Retinal pigment epithelial cell (primary cell): Measurements from ENCODE around the gene SLC26A6.

ENCODE experiments used
- DNase-seq: peaks from one replicate; pipeline ENCODE4 v3.0.0-alpha.2; 2010; ENCODE audit warnings: low read depth
- H3K4me3 ChIP-seq: 2 replicates; pipeline ENCODE4 v1.5.1; 2011; ENCODE audit warnings: mild to moderate bottlenecking, low read length, control low read depth, moderate library complexity
- TF ChIP-seq, protein P1 (sequence below): conservative IDR thresholded peaks from 2 replicates; pipeline ENCODE4 v1.5.1; 2011; ENCODE audit warnings: low read depth, low read length, control low read depth, inconsistent platforms

The SLC26A6 gene

GRCh38 chr3:48588230-48588629 is 47.0 kb downstream of the SLC26A6 start:
- TF ChIP-seq, protein P1, sequence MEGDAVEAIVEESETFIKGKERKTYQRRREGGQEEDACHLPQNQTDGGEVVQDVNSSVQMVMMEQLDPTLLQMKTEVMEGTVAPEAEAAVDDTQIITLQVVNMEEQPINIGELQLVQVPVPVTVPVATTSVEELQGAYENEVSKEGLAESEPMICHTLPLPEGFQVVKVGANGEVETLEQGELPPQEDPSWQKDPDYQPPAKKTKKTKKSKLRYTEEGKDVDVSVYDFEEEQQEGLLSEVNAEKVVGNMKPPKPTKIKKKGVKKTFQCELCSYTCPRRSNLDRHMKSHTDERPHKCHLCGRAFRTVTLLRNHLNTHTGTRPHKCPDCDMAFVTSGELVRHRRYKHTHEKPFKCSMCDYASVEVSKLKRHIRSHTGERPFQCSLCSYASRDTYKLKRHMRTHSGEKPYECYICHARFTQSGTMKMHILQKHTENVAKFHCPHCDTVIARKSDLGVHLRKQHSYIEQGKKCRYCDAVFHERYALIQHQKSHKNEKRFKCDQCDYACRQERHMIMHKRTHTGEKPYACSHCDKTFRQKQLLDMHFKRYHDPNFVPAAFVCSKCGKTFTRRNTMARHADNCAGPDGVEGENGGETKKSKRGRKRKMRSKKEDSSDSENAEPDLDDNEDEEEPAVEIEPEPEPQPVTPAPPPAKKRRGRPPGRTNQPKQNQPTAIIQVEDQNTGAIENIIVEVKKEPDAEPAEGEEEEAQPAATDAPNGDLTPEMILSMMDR = no peak
- no peak overlapping the region for H3K4me3 ChIP-seq
- no peak for DNase-seq

- H3K4me3 ChIP-seq = no peak overlapping the region
- no peak for DNase-seq
- TF ChIP-seq, protein P1 = no peak
Observed at GRCh38 chr3:48587686-48588085, 47.6 kb downstream of the SLC26A6 start.

DNA sequence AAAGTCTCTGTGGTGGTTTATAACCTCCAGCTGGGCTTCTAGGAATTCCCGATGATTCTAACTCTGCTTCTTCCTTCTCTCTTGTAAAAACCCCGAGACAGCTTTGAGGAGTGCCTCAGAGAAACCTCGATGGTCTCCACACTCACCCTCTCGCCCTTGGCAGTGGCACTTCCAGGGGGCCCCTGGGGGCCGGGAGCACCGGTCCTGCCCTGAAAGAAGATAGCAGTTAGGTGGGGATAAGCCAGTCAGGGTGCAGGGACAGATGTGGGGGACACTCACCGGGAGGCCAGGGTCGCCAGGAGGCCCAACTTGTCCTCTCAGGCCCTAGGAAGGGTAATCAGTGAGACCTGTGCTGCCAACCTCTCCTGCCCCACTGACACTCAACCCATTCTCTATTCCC is 49.9 kb downstream of the SLC26A6 start:
- TF ChIP-seq, protein P1 = no peak
- no peak overlapping the region for H3K4me3 ChIP-seq
- DNase-seq = no peak

GRCh38 chr3:48584836-48585235 is 50.4 kb downstream of the SLC26A6 start:
- no peak for DNase-seq
- no peak overlapping the region for H3K4me3 ChIP-seq
- TF ChIP-seq, protein P1 = no peak

- DNase-seq = no peak
Observed at GRCh38 chr3:48581621-48582481, 53.4 kb downstream of the SLC26A6 start.

DNA sequence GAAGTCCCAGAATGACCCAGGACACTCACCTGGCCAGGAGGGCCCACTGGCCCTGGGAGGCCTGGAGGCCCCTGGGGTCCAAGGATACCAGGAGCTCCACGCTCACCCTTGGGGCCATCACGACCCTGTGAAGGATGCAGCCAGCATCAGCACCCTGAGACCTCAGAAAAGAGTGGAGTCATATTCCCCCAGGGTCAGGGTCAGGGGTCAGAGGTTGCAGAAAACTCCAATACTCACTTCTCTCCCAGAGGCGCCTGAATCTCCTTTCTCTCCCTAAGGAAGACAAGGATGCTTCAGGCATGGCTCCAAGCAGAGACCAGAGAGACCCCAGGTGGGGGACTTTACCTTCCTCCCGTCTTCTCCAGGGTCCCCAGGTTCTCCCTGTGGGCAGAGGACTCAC is 58.6 kb downstream of the SLC26A6 start:
- TF ChIP-seq, protein P1 = no peak
- no peak for DNase-seq
- H3K4me3 ChIP-seq = no peak overlapping the region

More at GRCh38 chr3:48581621-48582481, 53.4 kb downstream of the SLC26A6 start:
- TF ChIP-seq, protein P1 = no peak
- H3K4me3 ChIP-seq = no peak overlapping the region
